Left cardiac atrium (tissue), 4 donors: ENCODE measurements around the gene RASSF5. TPM values are rescaled to one million over a fixed set of nuclear protein-coding genes. Genes with fewer than 3 reads are reported as not detected.

Experiments used
- ATAC-seq, 2 donors: fragments of 200-7000 bp; cut with Tn5 transposase; one replicate each; pipeline ENCODE4 v1.9.1; 2020; ENCODE audit warnings: mild to moderate bottlenecking in 2 of 2, moderate library complexity in 2 of 2
- DNase-seq: peaks from one replicate; pipeline ENCODE4 v3.0.0-alpha.2; 2020
- intact Hi-C, 2 donors: fragments of 100-400 bp; cut with DNase I; formaldehyde crosslinking; loops; one replicate each; pipeline versions ENCODE4 v1.14.1 to v1.15.1; 2022 to 2023
- total RNA-seq, 2 donors: library from RNA; stranded (reverse); fragmentation: NEBNext Ultra II Directional; extraction: Animal tissue kit (Norgen Biotek cat#: 25700); gene quantifications; one replicate each; pipeline ENCODE4 v1.2.1, GENCODE V29; 2021
- donor health status: DM: no; HTN: yes; CAD: no.
- donor health status: DM: no; HTN: yes; CAD: no; lungs with severe emphysema.
- donor health status: DM: yes; HTN: yes; CAD: no.
- donor health status: Dilated cardiomyopathy.

Gene RASSF5
- total RNA-seq, 2 donors from 2014 or later, result 7.8 to 10.0 TPM

DNA sequence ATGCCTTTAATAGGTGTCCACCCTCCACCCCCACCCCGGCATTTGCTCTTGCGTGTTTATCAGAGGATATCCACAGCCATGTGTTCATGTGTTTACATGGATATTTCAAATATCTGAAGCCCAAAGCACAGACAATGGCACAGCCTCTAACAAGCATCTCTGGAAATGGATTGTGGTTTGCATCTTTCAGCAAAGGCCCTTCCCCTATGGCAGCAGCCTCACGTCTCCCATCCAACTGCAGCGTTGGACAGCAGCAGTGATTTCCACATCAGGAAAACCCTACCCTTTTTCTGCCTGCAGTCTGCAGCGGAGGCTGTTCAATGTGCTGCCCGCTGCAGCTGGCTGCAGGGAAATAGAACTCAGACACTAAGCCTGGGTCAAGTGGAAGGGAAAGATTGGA, 1.6 kb downstream of the RASSF5 start:
- intact Hi-C loops, result no loop called here
- no peak for DNase-seq
- ATAC-seq, result no peak

DNA sequence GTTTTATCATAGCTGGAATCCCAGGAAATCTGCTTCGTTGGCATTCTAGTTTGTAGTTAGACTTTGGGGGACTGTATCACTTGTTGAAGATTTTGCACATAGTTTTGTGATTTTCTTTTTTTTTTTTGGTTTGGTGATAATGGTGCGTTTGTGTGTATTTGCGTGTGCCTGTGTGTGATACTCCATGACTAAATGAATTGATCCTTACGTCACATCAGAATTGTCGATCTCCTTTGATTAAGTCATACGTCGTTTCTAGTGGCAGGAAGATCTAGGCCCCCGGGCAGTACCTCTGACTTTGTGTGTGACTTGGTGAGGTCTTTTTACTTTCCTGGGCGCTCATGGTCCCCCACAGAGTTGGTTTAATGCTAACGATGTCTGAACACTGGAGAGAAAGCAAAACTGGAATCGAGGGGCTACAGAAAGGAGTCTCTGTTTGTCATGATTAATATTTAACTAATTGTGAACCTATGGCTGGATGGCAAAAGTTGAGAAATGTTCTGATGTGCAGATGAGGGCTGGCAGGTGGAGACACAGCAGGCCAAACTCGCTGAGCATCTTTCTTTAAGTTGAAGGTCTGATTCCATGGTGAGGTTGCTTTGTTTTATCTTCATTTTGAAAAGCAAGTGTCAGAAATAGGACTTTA, 2.4 kb downstream of the RASSF5 start:
- intact Hi-C loops, result no loop called here
- ATAC-seq, result no peak

DNA sequence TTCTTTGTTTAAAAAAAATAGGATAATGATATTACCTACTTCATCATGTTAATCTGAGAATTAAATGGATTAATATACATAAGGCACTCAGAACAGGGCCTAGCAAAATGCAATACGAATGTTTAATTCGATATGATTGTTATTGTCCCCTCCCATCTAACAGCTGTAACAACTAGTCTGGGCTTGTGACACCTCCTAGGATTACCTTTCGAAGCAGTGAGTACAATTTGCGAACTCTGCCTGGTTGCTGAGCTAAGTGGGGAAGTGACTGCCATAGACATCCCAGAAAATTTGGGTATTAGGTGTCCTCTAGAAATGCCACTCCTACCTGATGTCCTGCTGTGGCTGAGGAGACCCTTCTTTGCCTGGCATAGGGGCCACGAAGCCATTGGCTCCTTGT, 3.0 kb downstream of the RASSF5 start:
- intact Hi-C loops, result no loop called here
- DNase-seq (no peak), ATAC-seq (no peak)

More for the DNA sequence above, 2.4 kb downstream of the RASSF5 start:
- DNase-seq, result no peak

DNA sequence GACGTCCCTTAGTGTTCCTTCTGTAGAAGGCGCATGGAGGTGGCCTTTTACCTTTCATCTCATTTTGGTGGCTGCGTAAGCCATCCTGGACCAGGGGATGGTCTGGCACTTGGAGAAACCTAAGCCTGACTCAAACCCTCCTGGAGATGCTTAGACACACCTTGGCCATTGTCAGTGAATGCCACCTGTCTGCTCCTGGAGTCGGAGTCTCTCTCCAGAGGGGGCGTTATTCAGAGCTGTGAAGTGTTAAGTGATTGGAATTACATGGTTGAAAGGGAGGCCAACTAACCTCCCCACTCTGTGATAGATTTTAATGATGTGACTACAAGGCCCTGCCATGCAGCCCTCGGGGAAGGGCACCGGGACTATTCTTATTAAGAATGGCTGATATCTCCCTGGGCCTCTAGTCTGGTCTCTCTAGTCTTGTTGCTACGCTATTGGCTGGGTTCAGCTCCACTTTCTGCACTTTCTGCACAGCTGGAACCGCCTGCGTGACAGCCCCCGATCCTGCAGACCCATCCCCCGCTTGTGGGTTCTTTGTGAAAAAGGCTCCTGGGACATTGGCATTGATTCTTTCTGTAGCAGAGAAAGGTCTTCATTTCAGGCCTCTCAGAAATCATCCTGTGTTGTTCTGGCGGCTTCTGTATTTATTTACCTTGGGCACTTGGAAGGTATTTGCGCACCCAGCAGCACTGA, 4.2 kb downstream of the RASSF5 start:
- ATAC-seq, result no peak
- intact Hi-C loops, result no loop called here
- DNase-seq, result no peak

DNA sequence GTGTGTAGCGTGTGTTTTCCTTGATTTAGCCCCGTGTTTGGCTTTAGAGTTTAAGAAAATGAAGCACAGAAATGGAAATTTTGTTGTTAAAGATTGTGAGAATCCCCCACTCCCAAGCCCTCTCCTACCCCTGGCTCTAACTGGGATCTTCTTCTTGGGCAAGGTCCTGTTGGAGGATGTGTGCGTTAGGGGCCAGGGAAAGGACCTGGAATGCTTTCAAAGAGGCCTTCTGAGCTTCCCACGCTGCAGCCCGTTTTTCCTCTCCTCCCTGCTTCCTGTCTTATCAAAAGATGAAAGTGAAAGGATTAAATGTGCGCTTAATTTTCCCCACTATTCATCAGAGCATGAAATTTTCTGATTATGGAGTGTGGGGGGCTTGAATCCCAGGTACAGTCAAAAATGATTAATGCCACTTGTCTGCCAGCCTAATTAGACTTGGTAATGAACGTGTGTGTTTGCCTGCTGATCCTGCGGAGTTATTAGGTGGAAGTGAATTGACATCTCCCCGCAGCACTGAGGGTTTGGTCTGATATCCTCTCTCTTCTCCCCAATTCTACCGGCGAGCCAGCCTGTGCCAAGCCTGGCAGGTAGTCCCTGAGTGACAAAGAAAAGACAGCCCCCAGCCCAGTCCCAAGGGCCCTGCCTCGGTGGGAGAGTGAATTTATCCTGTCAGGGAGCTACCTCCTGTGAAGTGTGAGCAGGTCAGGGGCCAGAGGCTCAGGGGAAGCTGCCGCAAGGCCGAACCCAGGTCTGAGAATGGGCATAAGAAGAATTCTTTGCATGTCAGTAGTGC, 4.9 kb downstream of the RASSF5 start:
- intact Hi-C loops, result no loop called here
- DNase-seq (no peak), ATAC-seq (no peak)

DNA sequence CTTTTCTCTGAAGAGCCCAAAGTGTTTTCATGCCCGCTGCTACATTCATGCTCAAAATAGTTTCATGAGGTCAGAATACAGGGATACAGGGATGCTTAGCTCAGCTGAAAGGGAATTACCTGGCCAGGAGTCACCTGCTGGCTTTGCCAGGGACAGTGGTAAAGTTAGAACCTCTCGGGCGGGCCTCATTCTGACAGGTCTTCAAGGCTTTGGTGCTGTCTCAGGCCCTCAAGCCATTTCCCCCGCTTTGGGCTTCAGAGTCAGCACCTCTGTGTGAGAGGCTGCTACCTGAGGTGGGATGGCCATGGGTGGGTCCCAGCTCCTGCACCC, 5.5 kb downstream of the RASSF5 start:
- ATAC-seq, result no peak
- intact Hi-C loops, result no loop called here

DNA sequence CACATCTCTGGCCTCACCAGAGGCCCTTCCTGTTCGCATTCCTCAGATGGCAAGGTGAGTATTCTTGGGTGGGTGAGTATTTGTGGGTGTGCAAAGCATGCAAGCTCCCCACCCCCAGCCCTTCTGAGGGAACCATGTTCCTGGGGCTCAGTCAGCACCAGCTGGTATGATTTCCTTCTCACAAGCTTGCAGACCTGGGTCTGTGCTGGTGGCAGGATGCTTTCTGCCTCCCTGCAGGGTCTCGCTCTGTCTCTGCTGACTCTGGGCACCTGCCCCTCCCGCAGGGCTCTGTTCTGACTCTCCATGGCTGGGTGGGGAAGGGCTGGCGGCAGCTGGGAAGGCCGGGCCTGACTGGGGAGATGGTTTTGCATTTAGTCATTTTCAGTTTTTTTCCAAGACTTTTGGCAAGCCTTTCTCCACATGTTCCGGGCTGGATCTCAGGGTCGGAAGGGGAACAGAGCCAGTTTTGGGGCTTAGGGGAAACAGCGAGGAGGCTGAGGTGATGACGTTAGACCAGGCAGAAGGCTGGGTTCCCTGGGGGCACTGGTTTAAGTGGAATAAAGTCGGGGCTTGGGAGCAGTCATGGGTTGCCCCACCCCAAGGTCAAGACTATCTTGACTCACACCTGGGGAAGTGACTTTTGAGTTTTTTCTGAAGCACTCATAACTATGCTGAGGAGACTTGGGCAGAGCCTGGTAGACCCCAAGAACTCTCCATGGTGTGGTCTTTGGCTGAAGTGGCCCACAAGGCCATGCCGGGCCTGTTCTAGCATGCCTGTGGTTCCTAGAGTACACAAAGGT, 6.2 kb downstream of the RASSF5 start:
- ATAC-seq (peak; percentile 79 to 88), DNase-seq (peak; percentile 79)
- intact Hi-C loops, result no loop called here

More for the DNA sequence above, 5.5 kb downstream of the RASSF5 start:
- no peak for DNase-seq

DNA sequence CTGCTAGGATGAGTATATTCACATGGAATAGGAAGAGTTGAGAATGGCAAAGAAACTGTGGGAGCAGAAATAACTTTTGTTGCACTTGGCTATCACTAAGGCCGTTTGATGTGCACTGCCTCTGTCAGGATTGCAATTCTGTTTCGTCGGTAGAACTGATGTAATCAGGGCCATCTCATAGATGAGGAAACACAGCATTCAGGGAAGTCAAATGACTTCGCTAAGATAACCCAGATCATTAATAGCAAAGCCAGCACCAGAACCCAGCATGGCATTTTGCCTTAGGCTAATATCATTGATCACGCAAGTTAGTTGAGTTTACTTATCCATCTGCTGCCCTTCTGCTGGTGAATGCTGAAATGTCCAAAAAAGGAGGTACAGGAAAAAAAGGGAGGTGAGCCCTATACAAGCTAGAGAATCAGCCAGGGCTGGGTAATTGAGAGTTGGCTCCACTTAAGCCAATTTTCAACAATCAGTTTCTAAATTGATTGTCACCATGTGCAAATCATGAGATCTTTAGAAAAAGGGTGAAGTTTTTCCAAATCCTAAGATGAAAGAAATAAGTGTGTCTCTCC, 7.6 kb downstream of the RASSF5 start:
- ATAC-seq (no peak), DNase-seq (no peak)
- intact Hi-C loops, result no loop called here

DNA sequence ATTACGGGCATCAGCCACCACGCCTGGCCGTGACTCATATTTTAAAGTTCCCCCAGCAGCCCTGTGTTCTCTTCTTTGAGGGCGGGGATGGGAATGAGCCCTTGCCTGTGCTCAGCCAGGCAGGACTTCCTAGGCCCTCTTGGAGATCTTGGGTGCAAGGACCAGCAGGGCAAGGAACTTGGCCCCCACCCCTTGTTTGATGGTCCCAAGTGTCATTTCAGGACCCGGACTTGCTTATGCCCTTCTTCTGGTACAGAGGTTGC, 9.3 kb downstream of the RASSF5 start:
- DNase-seq, result no peak
- intact Hi-C loops, result no loop called here
- ATAC-seq, result no peak

DNA sequence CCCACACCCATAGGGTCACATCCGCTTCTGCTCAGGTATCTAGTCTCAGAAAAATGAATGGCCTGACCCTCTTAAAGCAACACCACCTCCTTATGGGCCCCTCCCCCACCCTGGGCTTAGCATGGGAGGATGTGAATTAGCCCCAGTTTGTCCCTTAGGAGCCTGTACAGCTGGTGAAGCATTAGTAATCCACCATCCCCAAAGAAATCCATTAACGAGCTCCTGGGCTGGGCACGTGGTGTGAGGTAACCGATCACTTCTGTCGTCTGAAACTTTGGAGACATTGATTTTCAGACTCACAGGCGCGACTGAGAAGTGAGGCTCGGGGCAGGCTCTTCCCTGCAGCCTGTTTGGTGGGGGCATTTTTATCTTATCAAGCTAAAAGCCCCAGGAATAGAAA, 10.5 kb downstream of the RASSF5 start:
- intact Hi-C loops, result no loop called here
- ATAC-seq (no peak), DNase-seq (no peak)

DNA sequence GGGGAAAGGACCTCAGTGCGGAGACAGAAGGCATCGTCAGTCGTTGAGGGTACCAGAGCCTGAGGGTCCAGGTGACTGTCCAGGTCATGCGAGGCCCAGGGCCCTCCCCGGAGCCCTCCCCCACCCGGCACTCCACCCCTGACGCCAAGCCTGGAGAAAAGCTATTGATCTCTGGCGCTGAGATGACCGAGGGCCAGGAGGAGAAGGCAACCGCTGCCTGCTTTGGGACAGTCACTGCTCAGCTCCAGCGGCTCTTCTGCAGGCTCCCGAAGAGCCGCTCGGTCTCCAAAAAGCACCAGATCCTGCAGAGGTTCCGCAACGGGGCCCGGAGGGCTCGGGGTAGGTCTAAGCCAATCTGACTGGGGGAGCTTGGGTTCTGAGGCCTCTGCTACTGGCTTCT, 10.9 kb downstream of the RASSF5 start:
- intact Hi-C loops, result no loop called here
- no peak for DNase-seq
- no peak for ATAC-seq

DNA sequence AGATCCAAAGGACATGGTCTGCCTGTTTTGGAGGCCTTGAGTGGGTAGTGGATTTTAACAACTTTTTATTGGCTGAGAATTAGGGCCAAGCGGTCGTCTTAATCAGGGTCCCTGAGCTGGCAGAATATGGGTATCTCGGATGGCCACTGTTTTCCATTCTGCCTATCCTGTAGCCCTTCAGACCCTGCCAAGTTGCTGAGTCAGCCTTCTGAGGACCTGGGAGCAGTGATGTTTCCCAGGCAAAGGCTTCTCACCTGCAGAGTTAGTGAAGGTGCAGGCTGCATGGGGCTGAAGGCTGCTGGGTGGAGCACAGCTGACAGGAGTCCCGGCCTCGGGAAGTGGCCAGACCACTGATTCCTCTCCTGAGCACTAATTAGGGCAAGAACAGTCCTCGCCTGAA, 11.4 kb downstream of the RASSF5 start:
- no peak for ATAC-seq
- DNase-seq, result no peak
- intact Hi-C loops, result no loop called here

DNA sequence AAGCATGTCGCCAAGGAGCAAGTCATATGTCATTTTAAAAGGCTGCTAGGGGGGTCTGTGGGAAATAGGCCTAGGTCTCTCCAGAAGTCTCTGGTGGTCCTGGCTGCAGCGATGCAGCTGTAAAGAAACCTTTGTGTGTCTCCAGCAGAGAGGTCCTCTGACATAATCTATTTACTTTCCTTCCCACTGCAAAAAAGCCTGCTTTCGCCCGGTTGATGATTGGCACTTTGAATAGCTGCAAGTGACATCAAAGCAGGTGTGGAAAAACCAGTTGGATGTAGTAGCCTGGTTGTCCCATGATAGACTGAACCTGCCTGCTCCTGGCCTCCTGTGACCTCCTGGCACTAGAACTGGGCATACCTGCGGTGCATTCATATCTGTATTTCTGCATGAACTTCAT, 13.8 kb downstream of the RASSF5 start:
- intact Hi-C loops, result no loop called here
- DNase-seq, result no peak
- no peak for ATAC-seq

DNA sequence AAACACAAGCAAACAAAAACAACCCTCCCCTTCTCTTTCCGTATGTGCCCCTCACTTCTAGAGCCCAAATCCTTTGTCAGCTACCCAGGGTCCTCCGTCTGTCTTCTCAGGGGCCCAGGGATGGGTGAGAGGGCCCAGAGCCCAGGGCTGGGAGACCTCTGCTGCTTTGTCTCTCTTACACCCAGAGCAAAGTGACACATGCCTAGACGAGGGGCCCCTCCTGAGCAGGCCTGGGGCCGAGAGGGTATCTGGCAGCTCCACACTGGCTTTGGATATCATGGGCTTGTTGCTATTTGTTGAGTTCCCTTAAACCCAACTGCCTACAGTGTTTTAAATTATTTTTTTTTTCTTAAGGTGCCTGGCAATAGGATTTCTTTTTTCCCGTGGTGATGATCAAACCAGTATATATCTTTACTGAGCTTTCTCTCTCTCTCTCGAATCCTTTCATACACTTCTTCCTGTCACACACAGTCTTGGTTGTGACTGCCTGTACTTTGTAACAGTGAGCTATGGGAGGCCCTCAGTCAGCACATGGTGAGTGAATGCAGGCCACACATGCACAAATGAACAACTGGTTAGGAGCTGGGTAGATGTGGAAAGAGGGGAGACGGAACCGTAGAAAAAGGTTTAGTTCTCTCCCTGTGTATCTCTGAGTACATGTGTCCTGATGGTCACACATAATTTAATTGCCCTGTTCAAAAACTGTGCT, 14.5 kb downstream of the RASSF5 start:
- DNase-seq, result no peak
- ATAC-seq, result peak; percentile 68 to 86
- intact Hi-C loops, result no loop called here

DNA sequence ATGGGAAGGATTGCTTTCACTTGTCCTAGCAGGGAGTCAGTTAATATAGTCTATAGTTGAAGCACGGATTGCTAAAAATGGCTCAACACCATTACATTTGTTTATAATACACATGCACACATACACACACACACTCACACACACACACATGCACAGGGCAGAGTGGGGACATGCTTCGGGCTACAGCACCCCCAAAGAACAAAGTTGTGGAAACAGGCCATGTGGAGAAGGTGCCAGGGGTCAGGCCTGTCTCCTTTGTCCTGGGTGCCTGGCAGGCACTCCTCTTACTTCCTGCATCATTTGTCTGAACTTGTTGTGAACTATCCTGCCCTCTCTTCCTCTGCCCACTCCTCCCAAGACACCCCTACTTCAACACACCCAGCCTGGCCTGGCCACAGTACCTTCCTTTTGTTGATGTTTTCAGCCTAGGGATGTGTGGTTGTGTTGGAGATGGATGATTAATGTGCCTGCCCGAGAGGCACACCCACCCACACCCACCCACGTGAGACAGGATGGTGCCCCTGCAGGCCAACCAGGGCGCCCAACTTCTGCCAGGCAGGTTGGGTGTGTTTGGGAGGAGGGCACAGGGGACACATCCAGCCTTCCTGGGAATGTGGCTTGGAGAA, 17.5 kb downstream of the RASSF5 start:
- DNase-seq, result no peak
- intact Hi-C loops, result no loop called here
- no peak for ATAC-seq

DNA sequence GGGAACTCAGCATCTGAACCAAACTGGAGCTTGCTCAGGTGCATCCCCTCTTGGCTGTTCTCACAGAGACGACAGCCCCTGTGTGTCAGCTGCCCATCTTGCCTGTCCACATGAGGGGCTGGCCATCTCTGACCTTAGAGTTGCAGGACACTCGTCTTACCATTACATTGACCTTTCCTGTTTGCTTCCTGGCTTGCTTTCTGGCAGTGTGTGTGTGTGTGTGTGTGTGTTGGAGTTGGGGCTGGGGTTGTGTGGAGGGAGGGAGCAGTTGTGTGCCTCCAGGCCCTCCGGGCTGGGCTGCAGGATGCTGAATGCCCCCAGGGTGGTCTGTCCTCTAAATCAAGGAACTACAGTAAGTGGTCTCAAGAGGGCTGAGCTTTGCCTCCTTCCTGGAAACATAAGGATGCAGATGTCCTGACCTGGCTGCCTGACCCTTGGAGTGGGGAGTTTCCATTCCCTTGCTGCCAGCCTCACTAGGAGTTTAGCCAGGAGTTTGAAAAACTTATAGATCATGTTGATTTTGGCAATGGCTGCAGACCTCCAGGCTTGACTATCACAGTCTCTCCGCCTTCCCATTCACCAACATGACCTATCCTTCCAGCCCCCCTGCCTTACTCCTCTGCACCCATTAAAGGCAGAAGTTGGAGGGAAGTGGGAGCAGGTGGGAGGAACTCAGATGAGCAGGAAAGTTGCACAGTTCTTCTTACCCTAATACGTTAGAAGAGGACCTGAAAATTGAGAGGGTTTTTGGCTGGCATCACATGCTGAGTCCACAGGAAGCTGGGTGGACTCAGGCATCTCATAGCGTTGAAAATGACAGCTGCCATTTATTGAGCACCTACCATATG, 19.0 kb downstream of the RASSF5 start:
- ATAC-seq (no peak), DNase-seq (no peak)
- intact Hi-C loops, result no loop called here

DNA sequence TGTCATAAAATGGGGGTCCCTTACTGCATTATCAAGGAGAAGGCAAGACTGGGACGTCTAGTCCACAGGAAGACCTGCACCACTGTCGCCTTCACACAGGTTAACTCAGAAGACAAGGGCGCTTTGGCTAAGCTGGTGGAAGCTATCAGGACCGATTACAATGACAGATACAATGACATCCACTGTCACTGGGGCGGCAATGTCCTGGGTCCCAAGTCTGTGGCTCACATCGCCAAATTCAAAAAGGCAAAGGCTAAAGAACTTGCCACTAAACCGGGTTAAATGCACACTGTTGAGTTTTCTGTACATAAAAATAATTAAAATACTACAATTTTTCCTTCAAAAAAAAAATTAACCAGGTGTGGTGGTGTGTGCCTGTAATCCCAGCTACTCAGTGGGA, 22.1 kb downstream of the RASSF5 start:
- intact Hi-C loops, result no loop called here
- DNase-seq, result no peak

DNA sequence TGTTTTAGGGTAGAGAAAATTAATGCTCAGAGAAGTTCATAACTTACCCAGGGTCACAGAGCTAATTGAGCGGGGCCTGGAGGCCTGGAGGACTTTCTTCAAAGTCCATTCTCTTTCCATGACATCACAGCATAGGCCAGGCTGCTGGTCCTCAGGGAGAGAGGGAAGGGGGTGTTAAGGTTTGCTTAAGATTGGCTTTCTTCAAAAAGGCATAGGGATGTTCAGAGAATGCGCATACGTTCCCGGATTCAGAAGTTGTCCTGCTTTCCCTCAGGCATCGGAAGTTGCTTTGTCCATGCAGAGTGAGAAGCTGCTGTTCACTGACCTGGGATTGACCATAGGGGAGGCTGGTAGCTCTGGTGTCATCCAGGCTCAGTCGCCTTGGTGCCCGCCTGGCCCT, 25.0 kb downstream of the RASSF5 start:
- intact Hi-C loops, result no loop called here
- ATAC-seq, result no peak

More for the DNA sequence above, 22.1 kb downstream of the RASSF5 start:
- ATAC-seq, result no peak

More for the DNA sequence above, 25.0 kb downstream of the RASSF5 start:
- DNase-seq, result no peak
